AML-193 (cell line): Measurements from ENCODE around the gene ZDHHC14.
"Not testable (repeated sequence)": the region's sequence is repeated elsewhere in the genome, so short reads cannot be mapped to it uniquely, and the experiment has no call there.

Source experiments
- DNase-seq, 2 experiments: peaks; one replicate each; lab custom pipeline; 2025; lab: John Stamatoyannopoulos, UW

ZDHHC14 gene

GRCh38 chr6:157552820-157553485 lies 172.0 kb downstream of the ZDHHC14 start:
- DNase-seq, result no peak

GRCh38 chr6:157554747-157555146 lies 173.8 kb downstream of the ZDHHC14 start:
- DNase-seq, result no peak

- DNase-seq, result no peak
These were observed 174.6 kb downstream of the ZDHHC14 start for GRCh38 chr6:157555455-157556143.

GRCh38 chr6:157556144-157556645 lies 175.2 kb downstream of the ZDHHC14 start:
- no peak for DNase-seq

GRCh38 chr6:157556671-157557430 lies 175.9 kb downstream of the ZDHHC14 start:
- DNase-seq, result no peak

GRCh38 chr6:157557559-157557958 lies 176.6 kb downstream of the ZDHHC14 start:
- DNase-seq, result no peak

GRCh38 chr6:157558049-157558448 lies 177.1 kb downstream of the ZDHHC14 start:
- no peak for DNase-seq

- no peak for DNase-seq
These were observed 177.7 kb downstream of the ZDHHC14 start for GRCh38 chr6:157558487-157559200.

- no peak for DNase-seq
These were observed 178.3 kb downstream of the ZDHHC14 start for GRCh38 chr6:157559201-157559756.

GRCh38 chr6:157560063-157560462 lies 179.1 kb downstream of the ZDHHC14 start:
- DNase-seq, result not testable (repeated sequence)

GRCh38 chr6:157560691-157561413 lies 179.9 kb downstream of the ZDHHC14 start:
- no peak for DNase-seq

- no peak for DNase-seq
These were observed 180.4 kb downstream of the ZDHHC14 start for GRCh38 chr6:157561414-157561790.

- DNase-seq, result no peak
These were observed 181.2 kb downstream of the ZDHHC14 start for GRCh38 chr6:157561929-157562810.

GRCh38 chr6:157562997-157563396 lies 182.0 kb downstream of the ZDHHC14 start:
- no peak for DNase-seq

- no peak for DNase-seq
These were observed 182.8 kb downstream of the ZDHHC14 start for GRCh38 chr6:157563611-157564284.

GRCh38 chr6:157568702-157569101 lies 187.7 kb downstream of the ZDHHC14 start:
- DNase-seq, result no peak

GRCh38 chr6:157569543-157569942 lies 188.6 kb downstream of the ZDHHC14 start:
- DNase-seq, result no peak

GRCh38 chr6:157570104-157570503 lies 189.1 kb downstream of the ZDHHC14 start:
- no peak for DNase-seq

- no peak for DNase-seq
These were observed 189.8 kb downstream of the ZDHHC14 start for GRCh38 chr6:157570752-157571151.

- no peak for DNase-seq
These were observed 190.3 kb downstream of the ZDHHC14 start for GRCh38 chr6:157571269-157571668.
